A549 treated with CORT108297 at 1 μM for 4 hours (cell line): ENCODE results near the gene CCL21. TPM values are rescaled to one million over a fixed set of nuclear protein-coding genes. Genes with fewer than 3 reads are reported as not detected.

ENCODE experiments used
- total RNA-seq: library from RNA; stranded (reverse); fragments of 200-300 nt; extraction: Qiagen RNA extraction; gene quantifications from 5 replicates; pipeline ENCODE4 v1.2.3, GENCODE V29; 2022

The CCL21 gene, protein sequence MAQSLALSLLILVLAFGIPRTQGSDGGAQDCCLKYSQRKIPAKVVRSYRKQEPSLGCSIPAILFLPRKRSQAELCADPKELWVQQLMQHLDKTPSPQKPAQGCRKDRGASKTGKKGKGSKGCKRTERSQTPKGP
- not detected in 5 replicates for total RNA-seq

DNA sequence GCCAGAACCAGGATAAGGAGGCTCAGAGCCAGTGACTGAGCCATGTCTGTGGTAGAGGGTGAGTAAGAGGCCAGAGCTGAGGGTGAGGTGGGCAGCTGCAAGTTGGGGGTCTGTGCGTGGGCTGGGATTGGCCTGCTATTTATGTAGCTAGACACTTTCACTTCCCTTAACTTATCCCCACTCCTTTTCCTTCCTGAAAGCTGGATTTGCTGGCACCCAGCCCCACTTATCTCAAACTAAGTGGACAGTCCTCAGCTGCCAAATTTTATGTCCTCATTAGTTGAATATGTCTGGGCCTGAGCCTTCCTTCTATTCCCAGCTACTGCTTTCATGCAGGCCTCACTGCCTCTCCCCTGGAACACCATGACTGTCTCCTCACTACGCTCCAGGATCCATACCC is at the start of gene CCL21:
CCL21 (minus strand) TSS at position 114 of the 400 bp plus-strand sequence; CDS start at position 44, 70 bp downstream.

DNA sequence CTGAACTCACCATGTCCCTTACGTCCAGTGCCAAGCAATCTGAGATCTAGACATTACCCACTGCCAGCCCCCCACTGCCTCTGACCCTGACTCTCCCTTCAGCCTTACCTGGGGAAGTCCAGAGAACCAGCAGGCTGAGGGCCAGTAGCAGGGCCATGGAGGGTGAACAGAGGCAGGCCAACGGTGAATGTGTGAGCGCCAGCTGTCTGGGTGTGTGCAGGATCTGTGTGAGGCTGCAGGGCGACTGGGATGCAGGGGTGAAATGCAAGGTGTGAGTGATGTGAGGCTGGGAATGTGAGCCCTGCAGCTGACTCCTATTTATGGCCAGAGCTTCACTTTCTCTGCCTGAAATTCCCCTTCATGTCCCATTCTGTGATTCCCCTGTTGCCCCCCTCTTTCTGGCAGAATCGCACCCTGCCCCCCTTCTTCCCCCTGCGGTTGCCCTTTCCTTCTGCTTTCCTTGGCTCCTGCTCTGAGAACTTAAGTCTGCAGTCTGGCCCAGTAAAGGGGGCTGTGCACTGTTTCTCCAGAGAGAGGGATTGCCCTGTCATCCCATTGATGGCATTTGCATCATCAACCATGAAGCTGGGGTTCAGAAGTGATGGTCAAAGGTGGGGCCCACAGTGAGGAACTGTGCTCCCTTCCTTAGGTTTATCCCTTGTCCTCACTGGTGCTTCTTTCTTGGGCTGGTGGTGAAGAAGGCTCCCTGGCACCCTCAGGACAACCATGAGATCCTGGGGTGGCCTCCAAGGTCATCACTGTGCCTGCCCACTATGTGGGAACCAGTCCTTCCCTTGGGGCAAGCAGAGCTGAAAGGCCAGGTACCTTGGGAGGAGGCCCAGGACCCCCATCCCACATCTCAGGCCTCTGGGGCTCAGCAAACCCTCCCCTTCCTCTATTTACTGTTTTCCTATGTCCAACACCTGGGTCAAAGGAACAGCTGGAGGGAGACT is 18.7 kb downstream of the CCL21 start, which contains the start of gene CCL19:
CCL19 (minus strand) TSS at position 294 of the 953 bp plus-strand sequence; CDS start at position 157, 137 bp downstream.

DNA sequence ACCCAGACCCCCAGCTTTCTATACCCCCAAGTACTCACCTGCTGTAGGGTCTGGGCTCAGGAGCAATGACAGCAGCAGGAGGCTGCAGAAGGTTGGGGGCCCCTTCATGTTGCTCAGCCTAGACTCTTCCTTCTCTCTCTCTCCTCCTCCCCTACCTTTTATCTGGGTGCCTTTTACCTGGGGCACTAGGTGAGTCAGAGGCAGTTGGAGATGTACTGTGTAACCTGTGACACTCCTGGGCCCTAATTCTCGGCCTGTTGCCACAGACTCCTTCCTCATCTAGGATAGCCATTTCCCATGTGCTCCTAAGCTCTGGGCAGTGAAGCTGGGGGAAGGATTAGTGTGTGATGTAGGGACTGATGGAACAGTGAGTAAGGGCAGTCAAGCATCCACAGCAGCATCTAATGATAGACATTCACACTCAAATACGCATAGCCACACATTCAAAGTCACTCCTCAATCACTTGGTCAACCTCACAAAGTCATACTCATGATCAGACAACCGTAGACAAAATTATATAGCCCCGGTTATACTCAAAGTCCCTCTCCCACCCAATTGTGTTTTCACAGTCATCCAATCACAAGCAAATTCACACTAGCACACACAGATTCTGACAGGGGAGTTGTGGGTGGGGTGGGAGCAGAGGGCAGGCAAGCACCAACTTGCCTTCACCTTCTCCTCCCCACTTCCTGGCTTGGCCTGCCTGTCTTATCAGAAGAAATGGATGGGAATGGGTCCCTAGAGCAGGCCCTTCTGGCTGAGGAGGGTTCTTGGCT is 47.2 kb downstream of the CCL21 start, which contains the start of gene CCL27:
CCL27 (minus strand) TSS at position 132 of the 777 bp plus-strand sequence; CDS start at position 108, 24 bp downstream.

Other genes with a start within 250 kb of the CCL21 start
- gene ENHO, start 187.1 kb downstream of the CCL21 start, total RNA-seq = 0.82 to 2.8 TPM (median 2.4 TPM) in 5 replicates
- gene CNTFR, start 120.4 kb downstream of the CCL21 start, total RNA-seq = 0.07 to 0.13 TPM (median 0.11 TPM) in 5 replicates
- 35.1 to 50.0 TPM (median 48.2 TPM) in 5 replicates for gene RPP25L, start 98.0 kb downstream of the CCL21 start, total RNA-seq
- 98.4 to 114 TPM (median 111 TPM) in 5 replicates for gene DCTN3, start 89.6 kb downstream of the CCL21 start, total RNA-seq
- gene ARID3C, start 81.1 kb downstream of the CCL21 start, total RNA-seq = 0.15 to 0.25 TPM (median 0.24 TPM) in 4 of 5 replicates, not detected in the other
- 158 to 211 TPM (median 201 TPM) in 5 replicates for gene SIGMAR1, start 72.3 kb downstream of the CCL21 start, total RNA-seq
- gene GALT, start 63.5 kb downstream of the CCL21 start, total RNA-seq = 16.2 to 20.8 TPM (median 19.3 TPM) in 5 replicates
- gene IL11RA, start 58.0 kb downstream of the CCL21 start, total RNA-seq = 4.4 to 7.5 TPM (median 6.4 TPM) in 5 replicates
- 0.15 to 0.21 TPM (median 0.16 TPM) in 3 of 5 replicates, not detected in the others for gene CCL27, start 47.5 kb downstream of the CCL21 start, total RNA-seq
- gene CCL19, start 18.9 kb downstream of the CCL21 start, total RNA-seq = not detected in 5 replicates
- 0.03 to 0.18 TPM (median 0.10 TPM) in 5 replicates for gene PHF24, start 248.1 kb upstream of the CCL21 start, total RNA-seq